ENCODE measurements around the gene ACSS1.

The ACSS1 gene

DNA sequence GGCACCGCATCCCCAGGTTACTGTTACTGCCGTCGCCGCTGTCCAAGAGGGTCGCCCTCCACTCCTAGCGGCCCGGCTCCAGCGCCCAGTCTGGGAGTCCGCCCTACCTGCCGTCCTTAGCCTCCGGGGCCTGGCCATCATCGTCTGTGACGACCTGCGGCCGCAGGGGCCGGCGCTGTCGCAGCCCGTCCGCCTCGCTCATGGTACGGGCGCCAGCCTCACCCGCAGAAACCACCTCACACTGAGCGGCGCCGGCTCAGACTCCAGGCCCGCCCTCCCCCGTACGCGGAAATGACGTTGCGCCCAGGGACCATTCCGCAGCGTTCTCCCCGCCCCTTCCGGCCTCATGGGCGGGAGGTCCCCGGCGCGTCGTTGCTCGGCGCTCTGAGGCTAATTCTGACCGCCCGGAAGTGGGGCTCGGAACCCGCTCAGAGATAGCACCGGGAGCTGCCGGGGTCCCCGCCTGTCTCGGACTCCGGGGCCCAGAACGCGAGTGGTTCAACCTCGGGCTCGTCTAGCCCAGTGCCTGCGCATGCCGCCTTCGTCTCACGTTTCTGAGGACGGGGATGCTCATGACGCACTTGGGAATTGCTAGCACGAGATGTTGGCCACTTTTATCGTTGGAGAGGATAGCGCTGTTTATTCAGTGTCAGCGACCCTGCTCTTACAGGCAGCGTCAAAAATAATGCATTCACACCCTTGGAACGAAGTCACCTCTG is 65.3 kb downstream of the ACSS1 start, which contains the start of gene APMAP:
Gene APMAP, minus strand, starts transcription at position 265 of the 719 bp plus-strand sequence. Its CDS starts 63 bp downstream, at position 202.
- peak; percentile 93 for DNase-seq

DNA sequence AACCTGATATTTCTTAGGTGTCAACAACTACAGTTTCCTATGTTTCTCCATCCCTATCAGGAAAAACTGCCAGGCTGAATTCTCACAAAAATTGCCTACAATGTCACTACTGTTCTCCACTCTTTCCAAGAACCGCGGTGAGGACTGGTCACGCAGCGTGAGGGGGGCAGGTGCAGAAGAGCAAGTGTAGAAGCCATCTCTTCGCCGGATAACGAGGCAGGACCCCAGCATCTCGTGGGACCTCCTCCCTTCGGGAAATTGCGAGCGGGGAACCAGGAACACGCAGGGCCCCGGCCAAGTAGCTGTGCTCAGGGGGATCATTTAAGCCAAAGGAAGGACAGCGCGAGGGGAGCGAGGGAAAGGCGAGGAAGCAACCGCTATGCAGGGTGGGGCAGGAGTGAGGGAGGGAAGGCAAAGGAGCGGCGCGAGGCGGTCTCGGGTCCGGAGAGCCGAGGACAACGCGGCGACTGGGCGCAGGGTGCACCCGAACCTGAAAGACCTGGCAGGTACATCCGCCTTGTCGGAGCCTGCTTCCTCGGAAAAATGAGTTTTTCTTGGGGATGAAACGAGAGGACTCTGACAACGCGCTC is 65.9 kb downstream of the ACSS1 start:
- no peak for DNase-seq

- peak; percentile 28 for DNase-seq
Observed at GRCh38 chr20:24990810-24991252, 67.1 kb downstream of the ACSS1 start.

- DNase-seq: no peak
Observed at GRCh38 chr20:24989162-24989561, 68.8 kb downstream of the ACSS1 start.

DNA sequence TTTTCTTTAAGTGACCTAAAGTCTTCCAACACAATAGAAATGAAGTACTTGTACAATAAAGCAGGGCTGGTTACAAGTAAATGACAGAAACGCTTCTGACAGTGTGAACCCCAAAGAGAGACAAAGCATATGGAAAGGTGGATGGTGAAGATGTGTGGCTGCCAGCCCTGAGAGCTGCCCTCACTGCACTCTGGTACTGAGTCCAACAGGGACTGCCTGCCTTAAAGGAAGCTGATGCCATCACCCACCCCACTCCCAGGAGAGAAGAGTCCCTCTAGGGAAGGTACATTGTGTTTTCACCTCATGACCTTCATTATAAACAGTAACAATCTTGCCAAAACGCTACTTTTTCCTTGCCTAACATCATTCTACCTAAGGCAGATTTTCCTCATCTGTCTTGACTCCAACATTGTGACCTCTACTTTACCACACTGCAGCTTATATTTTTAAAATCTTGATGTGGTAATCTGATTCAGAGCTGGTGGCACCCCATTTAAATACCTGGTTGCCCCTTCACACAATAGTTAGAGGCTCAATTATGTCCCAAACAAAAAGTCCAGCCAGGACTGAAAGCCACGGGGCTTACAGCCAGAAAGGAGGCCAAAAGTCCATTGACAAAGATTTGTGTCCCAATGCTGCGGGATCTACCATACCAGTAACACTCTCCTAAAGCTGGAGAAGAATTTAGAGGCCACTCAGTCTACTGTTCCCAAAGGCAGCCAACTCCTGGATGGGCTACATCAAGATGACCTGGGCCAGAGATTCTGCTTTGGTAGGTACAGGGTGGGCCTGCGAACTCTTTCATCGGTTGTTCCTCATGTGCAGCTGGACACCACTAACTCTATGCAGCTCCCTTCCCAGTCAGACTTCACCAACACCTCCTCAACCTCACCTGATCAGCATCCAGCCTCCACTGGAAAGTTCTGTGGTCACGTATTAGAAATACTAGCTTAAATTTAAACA is 69.8 kb downstream of the ACSS1 start:
- no peak for DNase-seq

GRCh38 chr20:24987244-24987643 is 70.7 kb downstream of the ACSS1 start:
- DNase-seq: peak; percentile 30

DNA sequence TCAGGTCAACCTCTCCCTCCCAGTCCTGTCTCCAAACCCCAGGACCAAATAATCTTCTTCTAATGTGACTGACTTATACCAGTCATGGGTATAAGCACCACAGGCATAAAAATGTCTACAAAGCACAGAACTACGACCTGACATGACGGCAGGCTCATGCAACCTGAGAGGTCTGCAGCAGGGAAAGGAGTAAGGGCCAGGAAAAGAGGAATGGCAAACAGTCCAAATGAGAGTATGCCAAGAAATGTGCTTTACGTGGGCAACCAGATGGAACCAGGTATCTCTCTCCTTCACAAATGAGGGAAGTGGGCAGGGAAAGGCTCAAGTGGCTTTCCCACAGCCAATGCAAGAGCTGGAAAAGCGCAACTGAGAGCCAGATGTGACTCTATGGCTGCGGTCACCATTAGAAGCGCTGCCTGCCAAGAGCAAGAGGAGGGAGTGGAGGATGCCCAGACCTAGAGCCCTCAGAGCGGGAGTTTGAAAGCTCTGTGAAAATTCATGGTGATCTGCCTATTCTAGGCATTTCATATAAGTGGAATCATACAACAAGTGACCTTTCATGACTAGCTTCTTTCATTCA is 71.4 kb downstream of the ACSS1 start:
- DNase-seq: no peak

DNA sequence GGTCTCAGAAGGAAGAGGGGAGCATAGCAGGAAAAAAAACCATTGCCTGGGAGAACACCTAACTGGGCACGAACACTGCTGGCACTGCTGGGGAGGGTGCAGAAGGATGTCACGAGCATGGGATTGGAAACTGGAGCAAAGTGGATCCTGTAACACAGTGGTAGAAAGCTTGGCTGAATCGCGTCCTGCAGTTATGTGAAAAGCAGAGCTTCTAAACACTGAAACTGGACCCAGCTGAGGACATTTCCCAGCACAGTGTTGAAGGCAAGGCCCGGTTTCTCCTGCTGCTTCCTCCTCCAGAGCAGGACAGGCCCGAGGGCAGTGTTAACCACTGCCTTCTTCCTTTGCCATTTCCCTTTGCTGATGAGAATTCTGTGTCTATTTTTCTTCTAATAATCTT is 72.1 kb downstream of the ACSS1 start:
- DNase-seq: no peak

DNA sequence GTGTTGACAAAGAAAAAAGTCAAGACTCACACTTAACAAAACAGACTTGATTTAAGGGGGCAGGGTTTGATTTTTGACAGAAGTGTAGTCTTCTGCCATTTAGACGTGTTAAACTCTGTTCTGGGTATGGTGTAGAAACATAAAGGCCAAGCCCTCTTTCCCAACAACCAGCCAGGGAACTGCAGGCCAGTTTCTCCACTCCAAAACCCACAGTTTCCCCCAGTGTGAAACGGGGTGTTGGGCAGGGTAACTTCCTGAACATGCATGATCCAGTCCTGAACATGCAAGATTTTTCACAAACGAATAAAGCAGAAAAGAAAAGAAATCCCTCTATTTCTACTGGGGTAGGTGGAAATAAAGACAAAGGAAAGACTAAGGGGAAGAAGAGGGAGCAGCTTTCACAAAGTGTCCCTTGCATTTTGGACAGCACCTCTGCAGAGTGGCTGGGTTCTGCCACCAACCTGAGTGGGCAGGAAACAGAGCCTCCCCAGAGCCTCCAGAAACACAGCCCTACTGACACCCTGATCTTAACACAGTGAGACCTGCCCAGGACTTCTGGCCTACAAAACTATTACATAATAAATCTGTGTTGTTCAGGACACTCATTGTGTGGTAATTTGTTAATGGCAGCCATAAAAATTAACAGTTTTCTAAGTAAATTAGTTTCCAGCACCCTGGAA is 72.8 kb downstream of the ACSS1 start:
- DNase-seq: no peak

DNA sequence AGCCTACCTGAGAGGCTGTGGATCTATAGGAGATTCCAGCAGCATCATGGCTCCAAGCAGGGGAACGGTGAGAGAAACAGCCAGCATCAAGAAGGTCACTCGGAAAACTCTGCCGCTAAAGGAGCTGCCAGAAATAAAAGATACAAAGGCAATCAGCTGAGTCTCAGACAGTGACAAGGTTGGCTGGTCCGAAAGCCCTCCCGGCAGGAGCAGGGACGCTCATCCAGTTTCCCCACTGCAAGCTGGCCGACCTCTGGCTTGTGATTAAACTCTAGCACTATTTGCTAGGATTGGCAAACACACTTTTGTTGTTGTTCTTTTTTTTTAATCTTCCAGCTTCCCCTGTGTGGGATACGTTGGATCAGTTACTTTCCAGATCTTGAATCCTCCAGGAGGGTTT is 74.0 kb downstream of the ACSS1 start:
- no peak for DNase-seq

GRCh38 chr20:24981790-24982189 is 76.1 kb downstream of the ACSS1 start:
- peak; percentile 29 for DNase-seq

GRCh38 chr20:24981282-24981681 is 76.7 kb downstream of the ACSS1 start:
- DNase-seq: no peak

- no peak for DNase-seq
Observed at GRCh38 chr20:24980291-24981053, 77.5 kb downstream of the ACSS1 start.

DNA sequence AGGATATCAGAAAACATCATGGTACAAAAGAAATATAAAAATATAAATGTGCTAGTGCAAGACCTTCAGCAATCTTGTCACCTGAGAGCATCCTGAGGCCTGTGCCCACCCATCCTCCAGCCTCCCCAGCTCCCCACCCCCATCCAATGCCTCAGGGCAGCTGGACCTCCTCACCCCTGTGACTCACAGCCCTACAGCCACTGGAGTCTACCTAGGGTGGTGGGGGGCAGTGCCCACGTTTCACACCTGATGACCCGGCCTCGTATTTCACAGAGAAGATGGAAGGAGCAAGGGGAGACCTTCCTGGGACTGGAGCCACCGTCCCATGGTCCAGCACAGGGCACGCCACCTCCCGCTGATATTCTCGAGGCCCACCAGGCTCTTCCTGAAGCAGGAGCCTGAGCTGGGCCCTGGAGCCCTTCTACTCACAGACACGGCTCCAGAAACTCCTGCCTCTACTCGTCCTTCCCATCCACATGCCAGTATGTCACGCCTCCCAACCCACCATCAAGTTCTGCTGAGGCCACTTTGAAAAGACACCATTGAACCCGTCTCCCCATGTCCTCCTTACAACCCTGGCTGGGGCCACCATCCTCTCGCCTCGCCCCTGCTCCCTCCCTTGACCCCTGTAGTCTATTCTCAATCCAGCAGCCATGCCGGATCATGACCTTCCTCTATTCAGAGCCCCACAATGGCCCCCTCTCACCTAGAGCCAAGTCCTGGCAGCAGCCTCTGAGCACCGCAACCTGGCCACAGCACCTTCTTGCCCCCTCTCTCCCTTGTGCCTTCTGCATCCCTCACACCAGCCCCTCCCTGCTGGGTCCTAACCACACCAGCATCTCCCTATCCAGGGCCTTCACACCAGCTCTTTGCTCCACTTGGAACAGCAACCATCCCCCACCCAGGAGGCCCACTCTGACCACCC is 78.6 kb downstream of the ACSS1 start:
- DNase-seq: no peak

DNA sequence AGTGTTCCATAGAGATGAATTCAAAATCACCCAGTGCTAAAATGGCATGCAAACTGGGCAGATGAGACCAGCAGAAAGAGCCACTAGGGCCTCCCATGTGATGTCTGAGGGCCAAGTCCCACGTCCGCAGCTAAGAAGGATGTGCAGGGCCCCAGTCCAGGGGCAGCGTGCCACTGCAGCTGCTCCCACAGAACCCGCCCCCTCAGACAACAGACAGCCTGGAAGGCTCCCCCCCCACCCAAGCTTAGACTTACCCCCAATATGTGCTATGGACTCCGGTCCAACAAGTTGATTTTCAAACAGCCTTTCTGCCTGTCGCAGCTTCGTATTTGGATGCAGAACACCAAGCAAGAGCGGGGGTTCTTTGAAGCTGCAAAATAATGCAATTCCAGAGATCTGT is 79.4 kb downstream of the ACSS1 start:
- no peak for DNase-seq

DNA sequence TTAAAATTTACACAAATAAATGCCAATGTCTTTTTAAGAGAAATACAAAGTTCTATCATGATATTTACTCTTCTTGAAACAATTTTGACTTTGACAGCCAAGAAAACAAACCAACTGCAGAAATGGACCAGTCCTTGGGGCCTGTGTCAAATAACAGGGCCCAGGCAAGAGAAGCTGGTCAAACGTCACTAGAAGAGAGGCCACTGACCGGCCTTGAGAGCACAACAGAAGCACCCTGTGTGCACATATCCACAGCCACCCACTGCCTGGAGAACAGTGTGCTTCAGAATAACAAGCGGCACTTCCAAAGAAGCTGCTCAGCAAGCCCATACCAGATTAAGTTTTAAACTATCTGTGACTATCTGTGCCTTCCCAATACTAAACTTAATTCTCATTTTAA is 80.1 kb downstream of the ACSS1 start:
- no peak for DNase-seq

DNA sequence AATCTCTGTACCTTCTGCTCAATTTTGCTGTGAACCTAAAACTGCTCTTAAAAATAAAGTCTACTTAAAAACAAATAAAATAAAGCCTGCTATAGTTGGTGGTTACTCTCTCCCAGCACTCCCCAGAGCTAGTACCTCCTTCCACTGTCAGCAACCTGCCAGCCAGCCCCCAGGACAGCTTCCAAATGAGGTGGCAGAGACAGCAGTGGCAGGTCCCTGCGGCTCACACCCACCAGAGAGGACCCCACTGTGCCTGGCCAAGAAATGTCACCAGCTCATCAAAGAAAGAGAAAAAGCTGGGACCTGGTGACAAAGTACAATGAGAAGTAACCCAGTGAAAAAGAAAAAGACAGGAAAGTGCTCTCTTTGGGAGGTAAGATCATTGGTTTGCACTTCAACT is 80.6 kb downstream of the ACSS1 start:
- DNase-seq: no peak

DNA sequence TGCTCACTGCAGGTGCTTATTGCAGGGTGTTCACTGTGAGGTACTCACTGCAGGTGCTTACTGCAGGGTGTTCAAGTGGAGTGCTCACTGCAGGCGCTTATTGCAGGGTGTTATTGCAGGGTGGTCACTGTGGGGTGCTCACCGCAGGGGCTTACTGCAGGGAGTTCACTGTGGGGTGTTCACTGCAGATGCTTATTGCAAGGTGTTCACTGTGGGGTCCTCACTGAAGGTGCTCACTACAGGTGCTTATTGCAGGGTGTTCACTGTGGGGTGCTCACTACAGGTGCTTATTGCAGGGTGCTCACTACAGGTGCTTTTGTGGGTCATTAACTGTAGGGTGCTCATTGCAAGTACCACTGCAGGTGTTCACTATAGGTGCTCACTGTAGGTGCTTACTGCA is 85.6 kb downstream of the ACSS1 start:
- DNase-seq: no peak

- no peak for DNase-seq
Observed at GRCh38 chr20:24971376-24972101, 86.4 kb downstream of the ACSS1 start.

DNA sequence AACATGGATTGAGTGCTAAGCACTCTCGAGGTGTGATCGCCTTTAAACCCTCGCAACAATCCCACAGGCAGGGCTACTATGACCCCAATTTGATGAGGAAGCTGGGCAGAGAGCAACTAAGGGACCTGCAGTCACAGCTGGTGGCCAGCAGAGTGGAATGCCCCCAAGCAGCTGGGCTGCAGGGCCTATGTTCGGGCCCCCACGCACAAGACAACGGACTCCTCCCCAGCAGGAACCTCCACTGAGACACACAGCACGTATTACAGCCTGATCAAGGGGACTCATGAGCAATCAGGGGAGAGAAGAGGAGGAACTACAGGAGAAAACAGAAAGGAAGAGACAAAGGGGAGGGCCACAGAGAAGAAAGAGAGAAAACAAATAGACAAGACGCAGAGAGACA is 87.2 kb downstream of the ACSS1 start:
- DNase-seq: no peak
